ENCODE measurements around the gene AGAP5. TPM values are rescaled to one million over a fixed set of nuclear protein-coding genes. Genes with fewer than 3 reads are reported as not detected.

Gene AGAP5
- total and polyA plus RNA-seq, 2 of the 13 experiments (the other 11 are each of a cell fraction or from before 2014, with no cell fraction given): 5.3 to 7.9 TPM

DNA sequence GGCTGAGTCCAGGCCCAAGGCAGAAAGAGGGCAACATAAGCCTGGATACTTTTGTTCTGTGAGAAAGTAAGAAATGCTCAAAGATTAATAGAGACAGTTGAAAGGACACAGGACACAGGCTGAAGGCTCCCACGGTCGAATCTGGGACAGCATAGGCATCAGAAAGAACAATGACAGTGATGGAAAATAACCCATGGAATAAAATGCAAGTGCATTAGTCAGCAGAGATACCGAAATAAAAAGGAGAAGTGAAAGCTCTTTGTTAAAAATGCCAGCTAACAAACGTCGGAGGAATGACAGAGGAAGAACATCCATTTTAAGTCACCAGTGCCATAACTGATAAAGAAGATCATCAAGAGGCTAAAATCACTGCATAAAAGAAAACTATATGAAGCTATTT is 19.6 kb upstream of the AGAP5 start:
- in situ Hi-C loops (cut with HindIII; ENCODE audit: extremely low pct_ligation_motif_present, low pct_unique_long_range_greater_than_20kb): no loop called here
- Histone ChIP-seq H4K20me1 (ENCODE audit: insufficient read depth, low read length) (no peaks in the 10 kb centered on the region), H3K4me2 (ENCODE audit: low read depth, low read length) (no peak overlapping the region), H3K4me3 (replicated peaks in 1 of 3; ENCODE audit: insufficient read depth in 1 of 3, low read depth in 2 of 3, low read length in 3 of 3) (no peak overlapping the region), H3K27ac (ENCODE audit: extremely low read length, insufficient read depth, low read length) (no peak overlapping the region), H2AFZ (ENCODE audit: low read length) (no peak overlapping the region), H3K4me1 (ENCODE audit: insufficient read depth, low read length) (peaks cover 26% of the 10 kb centered on the region), H3K27me3 (ENCODE audit: control insufficient read depth in 1 of 2, insufficient read depth in 2 of 2, low read length in 2 of 2) (no peaks in the 10 kb centered on the region), H3K9ac (ENCODE audit: insufficient read depth, low read depth, low read length) (no peak overlapping the region), H3K79me2 (ENCODE audit: insufficient read depth, low read length) (no peaks in the 10 kb centered on the region), H3K9me3 (ENCODE audit: low read length) (no peaks in the 10 kb centered on the region), H3K36me3 (replicated peaks in 1 of 2; ENCODE audit: control insufficient read depth in 1 of 2, insufficient read depth in 2 of 2, low read length in 2 of 2) (peaks cover 8 to 48% of the 10 kb centered on the region in 2 experiments; a peak in 4 of 5 replicates)
- ChIA-PET POLR2A (no interaction called here), CTCF (ENCODE audit: low intra/inter-chr PET ratio, low total read pairs) (no interaction called here)
- TF ChIP-seq FIP1L1 (IDR thresholded peaks at IDR 0.05; ENCODE audit: borderline replicate concordance, insufficient read depth, low read depth, low read length) (no peak), XBP1 (CRISPR knock-in tag; IDR thresholded peaks at IDR 0.05) (no peak), ATF1 (CRISPR knock-in tag; IDR thresholded peaks at IDR 0.05) (no peak), ZNF180 (CRISPR knock-in tag; IDR thresholded peaks at IDR 0.05; ENCODE audit: borderline replicate concordance, low read depth) (no peak), ATAD3A (CRISPR knock-in tag; IDR thresholded peaks at IDR 0.05) (no peak), HBP1 (CRISPR knock-in tag; IDR thresholded peaks at IDR 0.05; ENCODE audit: low read depth) (no peak), ZNF580 (CRISPR knock-in tag; IDR thresholded peaks at IDR 0.05; ENCODE audit: borderline replicate concordance, low read depth) (no peak), ZNF605 (CRISPR knock-in tag; IDR thresholded peaks at IDR 0.05) (no peak), SAP130 (CRISPR knock-in tag; IDR thresholded peaks at IDR 0.05; ENCODE audit: low read depth) (no peak), IRX3 (CRISPR knock-in tag; IDR thresholded peaks at IDR 0.05; ENCODE audit: borderline replicate concordance, low read depth) (no peak), ZNF781 (CRISPR knock-in tag; IDR thresholded peaks at IDR 0.05; ENCODE audit: borderline replicate concordance, not compliant biosample characterization) (no peak)
- TF ChIP-seq, protein P1, sequence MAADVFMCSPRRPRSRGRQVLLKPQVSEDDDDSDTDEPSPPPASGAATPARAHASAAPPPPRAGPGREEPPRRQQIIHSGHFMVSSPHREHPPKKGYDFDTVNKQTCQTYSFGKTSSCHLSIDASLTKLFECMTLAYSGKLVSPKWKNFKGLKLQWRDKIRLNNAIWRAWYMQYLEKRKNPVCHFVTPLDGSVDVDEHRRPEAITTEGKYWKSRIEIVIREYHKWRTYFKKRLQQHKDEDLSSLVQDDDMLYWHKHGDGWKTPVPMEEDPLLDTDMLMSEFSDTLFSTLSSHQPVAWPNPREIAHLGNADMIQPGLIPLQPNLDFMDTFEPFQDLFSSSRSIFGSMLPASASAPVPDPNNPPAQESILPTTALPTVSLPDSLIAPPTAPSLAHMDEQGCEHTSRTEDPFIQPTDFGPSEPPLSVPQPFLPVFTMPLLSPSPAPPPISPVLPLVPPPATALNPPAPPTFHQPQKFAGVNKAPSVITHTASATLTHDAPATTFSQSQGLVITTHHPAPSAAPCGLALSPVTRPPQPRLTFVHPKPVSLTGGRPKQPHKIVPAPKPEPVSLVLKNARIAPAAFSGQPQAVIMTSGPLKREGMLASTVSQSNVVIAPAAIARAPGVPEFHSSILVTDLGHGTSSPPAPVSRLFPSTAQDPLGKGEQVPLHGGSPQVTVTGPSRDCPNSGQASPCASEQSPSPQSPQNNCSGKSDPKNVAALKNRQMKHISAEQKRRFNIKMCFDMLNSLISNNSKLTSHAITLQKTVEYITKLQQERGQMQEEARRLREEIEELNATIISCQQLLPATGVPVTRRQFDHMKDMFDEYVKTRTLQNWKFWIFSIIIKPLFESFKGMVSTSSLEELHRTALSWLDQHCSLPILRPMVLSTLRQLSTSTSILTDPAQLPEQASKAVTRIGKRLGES (CRISPR knock-in tag; IDR thresholded peaks at IDR 0.05; ENCODE audit: borderline replicate concordance): no peak
- TF ChIP-seq, protein P2, sequence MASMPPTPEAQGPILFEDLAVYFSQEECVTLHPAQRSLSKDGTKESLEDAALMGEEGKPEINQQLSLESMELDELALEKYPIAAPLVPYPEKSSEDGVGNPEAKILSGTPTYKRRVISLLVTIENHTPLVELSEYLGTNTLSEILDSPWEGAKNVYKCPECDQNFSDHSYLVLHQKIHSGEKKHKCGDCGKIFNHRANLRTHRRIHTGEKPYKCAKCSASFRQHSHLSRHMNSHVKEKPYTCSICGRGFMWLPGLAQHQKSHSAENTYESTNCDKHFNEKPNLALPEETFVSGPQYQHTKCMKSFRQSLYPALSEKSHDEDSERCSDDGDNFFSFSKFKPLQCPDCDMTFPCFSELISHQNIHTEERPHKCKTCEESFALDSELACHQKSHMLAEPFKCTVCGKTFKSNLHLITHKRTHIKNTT (CRISPR knock-in tag; IDR thresholded peaks at IDR 0.05): no peak
- TF ChIP-seq, protein P3, sequence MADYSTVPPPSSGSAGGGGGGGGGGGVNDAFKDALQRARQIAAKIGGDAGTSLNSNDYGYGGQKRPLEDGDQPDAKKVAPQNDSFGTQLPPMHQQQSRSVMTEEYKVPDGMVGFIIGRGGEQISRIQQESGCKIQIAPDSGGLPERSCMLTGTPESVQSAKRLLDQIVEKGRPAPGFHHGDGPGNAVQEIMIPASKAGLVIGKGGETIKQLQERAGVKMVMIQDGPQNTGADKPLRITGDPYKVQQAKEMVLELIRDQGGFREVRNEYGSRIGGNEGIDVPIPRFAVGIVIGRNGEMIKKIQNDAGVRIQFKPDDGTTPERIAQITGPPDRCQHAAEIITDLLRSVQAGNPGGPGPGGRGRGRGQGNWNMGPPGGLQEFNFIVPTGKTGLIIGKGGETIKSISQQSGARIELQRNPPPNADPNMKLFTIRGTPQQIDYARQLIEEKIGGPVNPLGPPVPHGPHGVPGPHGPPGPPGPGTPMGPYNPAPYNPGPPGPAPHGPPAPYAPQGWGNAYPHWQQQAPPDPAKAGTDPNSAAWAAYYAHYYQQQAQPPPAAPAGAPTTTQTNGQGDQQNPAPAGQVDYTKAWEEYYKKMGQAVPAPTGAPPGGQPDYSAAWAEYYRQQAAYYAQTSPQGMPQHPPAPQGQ (CRISPR knock-in tag; IDR thresholded peaks at IDR 0.05; ENCODE audit: borderline replicate concordance): no peak
- ATAC-seq: no peak
- no TSS peak for BruUV-seq (replicated peaks)
- no peak for FAIRE-seq
- no peak for DNase-seq (ENCODE audit: low spot score)
- WGBS (ENCODE audit: low lambda C conversion rate): 93% methylated on average over 5 of the region's 5 CpGs
- intact Hi-C loops (cut with micrococcal nuclease; ENCODE audit: unreplicated experiment): no loop called here

Data from HepG2 (cell line).